CD8-positive, alpha-beta memory T cell (primary cell): ENCODE results near the gene CHRM4. TPM values are rescaled to one million over a fixed set of nuclear protein-coding genes. Genes with fewer than 3 reads are reported as not detected.
"Not testable (repeated sequence)": the region's sequence is repeated elsewhere in the genome, so short reads cannot be mapped to it uniquely, and the experiment has no call there.

ENCODE experiments used
- CTCF ChIA-PET: fragments of 350-600 bp; sonication (Branson Sonifier 250); formaldehyde crosslinking; loops from one replicate; lab custom pipeline; 2021; ENCODE audit warnings: antibody characterized with exemption; lab: Charles Lee
- POLR2A ChIA-PET: fragments of 350-600 bp; sonication (Branson Sonifier 250); formaldehyde crosslinking; loops from one replicate; lab custom pipeline; 2021; ENCODE audit warnings: antibody characterized with exemption; lab: Charles Lee
- DNase-seq, 5 donors: peaks; one replicate each; pipeline versions ENCODE4 v3.0.0 to v3.0.0-alpha.2; 2020 to 2022; ENCODE audit warnings: mixed read lengths in 1 of 5
- H3K27ac ChIP-seq: one replicate; pipeline ENCODE4 v1.7.0; 2013; ENCODE audit warnings: low read depth, mild to moderate bottlenecking, low read length, moderate library complexity
- H3K27me3 ChIP-seq: 2 replicates; pipeline ENCODE4 v1.7.0; 2013; ENCODE audit warnings: low read length, mild to moderate bottlenecking; ENCODE audit not compliant: insufficient read depth, poor library complexity, severe bottlenecking
- H3K36me3 ChIP-seq: 2 replicates; pipeline ENCODE4 v1.7.0; 2013; ENCODE audit warnings: mild to moderate bottlenecking, low read length, moderate library complexity; ENCODE audit not compliant: insufficient read depth
- H3K4me1 ChIP-seq: 2 replicates; pipeline ENCODE4 v1.7.0; 2013; ENCODE audit warnings: mild to moderate bottlenecking, low read length, moderate library complexity; ENCODE audit not compliant: insufficient read depth
- H3K4me3 ChIP-seq: 2 replicates; pipeline ENCODE4 v1.7.0; 2013; ENCODE audit warnings: mild to moderate bottlenecking, low read length
- H3K9me3 ChIP-seq: 2 replicates; pipeline ENCODE4 v1.7.0; 2013; ENCODE audit warnings: mild to moderate bottlenecking, low read length
- H3K27ac Mint-ChIP-seq, 8 donors: one replicate each; pipeline ENCODE4 v1.8.0; 2020 to 2021; ENCODE audit warnings: mixed read lengths in 8 of 8, mild to moderate bottlenecking in 6 of 8, inconsistent platforms in 3 of 8, moderate library complexity in 3 of 8
- H3K27me3 Mint-ChIP-seq, 2 donors: one replicate each; pipeline ENCODE4 v1.8.0; 2020 to 2021; ENCODE audit warnings: mixed read lengths in 2 of 2, mild to moderate bottlenecking in 1 of 2, moderate library complexity in 1 of 2
- H3K36me3 Mint-ChIP-seq, 3 donors: one replicate each; pipeline ENCODE4 v1.8.0; 2020 to 2021; ENCODE audit warnings: mixed read lengths in 3 of 3, inconsistent platforms in 1 of 3, mild to moderate bottlenecking in 1 of 3
- H3K4me1 Mint-ChIP-seq, 3 donors: one replicate each; pipeline ENCODE4 v1.8.0; 2020 to 2021; ENCODE audit warnings: mixed read lengths in 3 of 3, inconsistent platforms in 1 of 3, mild to moderate bottlenecking in 1 of 3
- H3K4me3 Mint-ChIP-seq, 7 donors: one replicate each; pipeline ENCODE4 v1.8.0; 2020 to 2021; ENCODE audit warnings: mixed read lengths in 7 of 7, mild to moderate bottlenecking in 6 of 7, moderate library complexity in 4 of 7, inconsistent platforms in 2 of 7
- H3K9me3 Mint-ChIP-seq, 5 donors: one replicate each; pipeline ENCODE4 v1.8.0; 2020 to 2022; ENCODE audit warnings: mixed read lengths in 5 of 5, mild to moderate bottlenecking in 3 of 5, moderate library complexity in 2 of 5, inconsistent platforms in 1 of 5
- polyA plus RNA-seq: library from polyadenylated mRNA; unstranded; fragments of 300-500 nt; fragmentation: Illumina TruSeq; gene quantifications from one replicate; pipeline ENCODE4 v1.2.3, GENCODE V29; 2021
- total RNA-seq, 2 experiments: library from RNA; stranded (reverse); gene quantifications; one replicate each; pipeline ENCODE4 v1.2.3, GENCODE V29; 2021

Gene CHRM4
- total and polyA plus RNA-seq, 3 experiments from 2014 or later, result 0.63 TPM; not detected in 2

- H3K27ac ChIP-seq, H3K9me3 Mint-ChIP-seq, DNase-seq, H3K4me3 ChIP-seq, H3K9me3 ChIP-seq: not testable (repeated sequence)
- peaks cover 0 to 38% (median 5%) of the 10 kb centered on the region in 3 donors for H3K36me3 Mint-ChIP-seq
- H3K27me3 ChIP-seq, result peaks cover 16% of the 10 kb centered on the region
- CTCF ChIA-PET, result interaction anchor here (1.7 kb wide), 1 partner anchor 10 kb away, joined by 6 read pairs; no protein-coding TSS in a partner anchor
- H3K4me1 Mint-ChIP-seq, result peaks cover 5 to 24% (median 6%) of the 10 kb centered on the region in 3 donors
- H3K4me3 Mint-ChIP-seq, result peak overlapping the region; percentile 20 to 90 (median 67)
- H3K36me3 ChIP-seq, result peaks cover 17% of the 10 kb centered on the region
- H3K27me3 Mint-ChIP-seq, result peaks cover 11 to 18% of the 10 kb centered on the region in 2 donors
- peaks cover 12% of the 10 kb centered on the region for H3K4me1 ChIP-seq
- POLR2A ChIA-PET, result interaction anchor here (1.0 kb wide), 3 partner anchors 11 to 27 kb away, joined by 3 to 5 read pairs (median 4); no protein-coding TSS in a partner anchor
- H3K27ac Mint-ChIP-seq, result peak overlapping the region in 7 of 8 donors; percentile 43 to 95 (median 68)
Measured at GRCh38 chr11:46379482-46380293, 11.9 kb downstream of the CHRM4 start.

DNA sequence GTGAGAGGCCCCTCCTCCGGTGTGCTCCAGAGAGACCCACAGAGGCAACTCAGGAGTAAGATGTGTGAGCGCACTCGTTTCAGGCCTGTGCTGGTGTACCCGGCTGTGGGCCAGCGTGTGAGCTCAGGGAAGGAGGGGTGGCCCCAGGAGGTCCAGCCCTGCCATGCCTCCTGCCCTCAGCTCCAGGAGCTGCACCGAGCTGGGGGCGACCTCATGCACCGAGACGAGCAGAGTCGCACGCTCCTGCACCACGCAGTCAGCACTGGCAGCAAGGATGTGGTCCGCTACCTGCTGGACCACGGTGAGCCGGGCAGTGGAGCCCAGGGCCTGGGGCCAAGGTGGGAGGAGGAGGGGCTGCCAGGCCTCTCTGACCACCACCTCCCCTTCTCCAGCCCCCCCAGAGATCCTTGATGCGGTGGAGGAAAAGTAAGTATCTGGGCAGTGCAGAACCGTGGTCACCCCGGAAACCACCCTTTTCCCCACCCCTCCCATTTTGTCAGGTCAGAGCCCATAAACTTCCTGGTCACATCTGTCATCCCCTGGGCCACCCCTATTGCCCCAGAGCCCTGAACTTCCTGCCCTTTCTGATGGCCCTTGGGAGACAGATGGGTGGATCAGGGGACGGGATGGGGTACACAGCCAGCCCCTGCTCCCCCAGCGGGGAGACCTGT, 12.6 kb downstream of the CHRM4 start:
- POLR2A ChIA-PET, result interaction anchor here (1.0 kb wide), 1 partner anchor 10 kb away, joined by 4 read pairs; no protein-coding TSS in a partner anchor
- no peak for DNase-seq
- Histone ChIP-seq H3K4me1 (peaks cover 12% of the 10 kb centered on the region), H3K4me3 (no peak overlapping the region), H3K9me3 (no peaks in the 10 kb centered on the region), H3K27ac (no peak overlapping the region), H3K27me3 (peaks cover 12% of the 10 kb centered on the region), H3K36me3 (peaks cover 24% of the 10 kb centered on the region)
- Mint-ChIP-seq H3K4me3 (peak overlapping the region in 6 of 7 donors; percentile 20 to 76 (median 54)), H3K9me3 (no peaks in the 10 kb centered on the region), H3K36me3 (peaks cover 0 to 46% (median 5%) of the 10 kb centered on the region in 3 donors), H3K4me1 (peaks cover 5 to 24% (median 6%) of the 10 kb centered on the region in 3 donors), H3K27ac (peak overlapping the region in 7 of 8 donors; percentile 43 to 95 (median 68)), H3K27me3 (peaks cover 9 to 15% of the 10 kb centered on the region in 2 donors)
- CTCF ChIA-PET, result interaction anchor here (1.4 to 2.6 kb wide), 5 partner anchors 11 to 32 kb away, joined by 3 to 12 read pairs (median 5); partner anchors contain the start of gene DGKZ

- Mint-ChIP-seq H3K36me3 (peaks cover 0 to 50% (median 5%) of the 10 kb centered on the region in 3 donors), H3K27me3 (peaks cover 3 to 9% of the 10 kb centered on the region in 2 donors), H3K9me3 (no peaks in the 10 kb centered on the region), H3K4me1 (peaks cover 4 to 21% (median 5%) of the 10 kb centered on the region in 3 donors), H3K4me3 (peak overlapping the region in 2 of 7 donors; percentile 44 to 67), H3K27ac (peak overlapping the region in 3 of 8 donors; percentile 43 to 93 (median 50))
- H3K27ac ChIP-seq, result no peak overlapping the region
- no peaks in the 10 kb centered on the region for H3K9me3 ChIP-seq
- peaks cover 12% of the 10 kb centered on the region for H3K4me1 ChIP-seq
- no peak overlapping the region for H3K4me3 ChIP-seq
- ChIA-PET CTCF (interaction anchor here (0.9 to 2.6 kb wide), 6 partner anchors 10 to 31 kb away, joined by 3 to 12 read pairs (median 4); partner anchors contain the start of gene DGKZ), POLR2A (no interaction called here)
- H3K27me3 ChIP-seq, result peaks cover 11% of the 10 kb centered on the region
- peaks cover 28% of the 10 kb centered on the region for H3K36me3 ChIP-seq
- DNase-seq, result no peak
Measured at GRCh38 chr11:46378296-46378695, 13.3 kb downstream of the CHRM4 start.

GRCh38 chr11:46377831-46378230, 13.7 kb downstream of the CHRM4 start:
- ChIA-PET POLR2A (no interaction called here), CTCF (interaction anchor here (0.9 to 2.6 kb wide), 6 partner anchors 9 to 31 kb away, joined by 3 to 12 read pairs (median 4); partner anchors contain the start of gene DGKZ)
- H3K4me1 Mint-ChIP-seq, result peaks cover 4 to 21% (median 5%) of the 10 kb centered on the region in 3 donors
- H3K27ac ChIP-seq, result no peak overlapping the region
- H3K27me3 Mint-ChIP-seq, result peaks cover 1 to 5% of the 10 kb centered on the region in 2 donors
- peaks cover 10% of the 10 kb centered on the region for H3K4me1 ChIP-seq
- peaks cover 8% of the 10 kb centered on the region for H3K27me3 ChIP-seq
- peaks cover 0 to 53% (median 5%) of the 10 kb centered on the region in 3 donors for H3K36me3 Mint-ChIP-seq
- H3K27ac Mint-ChIP-seq, result peak overlapping the region in 1 of 8 donors; percentile 50
- H3K9me3 ChIP-seq, result no peaks in the 10 kb centered on the region
- H3K36me3 ChIP-seq, result peaks cover 28% of the 10 kb centered on the region
- H3K9me3 Mint-ChIP-seq, result no peaks in the 10 kb centered on the region
- DNase-seq, result no peak
- no peak overlapping the region for H3K4me3 ChIP-seq
- H3K4me3 Mint-ChIP-seq, result no peak overlapping the region

GRCh38 chr11:46377290-46377689, 14.3 kb downstream of the CHRM4 start:
- Mint-ChIP-seq H3K4me1 (peaks cover 4 to 16% (median 5%) of the 10 kb centered on the region in 3 donors), H3K27ac (peak overlapping the region in 1 of 8 donors; percentile 64), H3K9me3 (no peaks in the 10 kb centered on the region), H3K27me3 (peaks cover 1 to 4% of the 10 kb centered on the region in 2 donors), H3K36me3 (peaks cover 0 to 58% (median 5%) of the 10 kb centered on the region in 3 donors), H3K4me3 (no peak overlapping the region)
- POLR2A ChIA-PET, result no interaction called here
- CTCF ChIA-PET, result interaction anchor here (0.9 to 2.6 kb wide), 5 partner anchors 9 to 25 kb away, joined by 3 to 12 read pairs (median 4); no protein-coding TSS in a partner anchor
- Histone ChIP-seq H3K4me1 (peaks cover 5% of the 10 kb centered on the region), H3K4me3 (no peak overlapping the region), H3K36me3 (peaks cover 31% of the 10 kb centered on the region), H3K27ac (no peak overlapping the region), H3K9me3 (no peaks in the 10 kb centered on the region), H3K27me3 (peaks cover 3% of the 10 kb centered on the region)
- DNase-seq, result no peak

DNA sequence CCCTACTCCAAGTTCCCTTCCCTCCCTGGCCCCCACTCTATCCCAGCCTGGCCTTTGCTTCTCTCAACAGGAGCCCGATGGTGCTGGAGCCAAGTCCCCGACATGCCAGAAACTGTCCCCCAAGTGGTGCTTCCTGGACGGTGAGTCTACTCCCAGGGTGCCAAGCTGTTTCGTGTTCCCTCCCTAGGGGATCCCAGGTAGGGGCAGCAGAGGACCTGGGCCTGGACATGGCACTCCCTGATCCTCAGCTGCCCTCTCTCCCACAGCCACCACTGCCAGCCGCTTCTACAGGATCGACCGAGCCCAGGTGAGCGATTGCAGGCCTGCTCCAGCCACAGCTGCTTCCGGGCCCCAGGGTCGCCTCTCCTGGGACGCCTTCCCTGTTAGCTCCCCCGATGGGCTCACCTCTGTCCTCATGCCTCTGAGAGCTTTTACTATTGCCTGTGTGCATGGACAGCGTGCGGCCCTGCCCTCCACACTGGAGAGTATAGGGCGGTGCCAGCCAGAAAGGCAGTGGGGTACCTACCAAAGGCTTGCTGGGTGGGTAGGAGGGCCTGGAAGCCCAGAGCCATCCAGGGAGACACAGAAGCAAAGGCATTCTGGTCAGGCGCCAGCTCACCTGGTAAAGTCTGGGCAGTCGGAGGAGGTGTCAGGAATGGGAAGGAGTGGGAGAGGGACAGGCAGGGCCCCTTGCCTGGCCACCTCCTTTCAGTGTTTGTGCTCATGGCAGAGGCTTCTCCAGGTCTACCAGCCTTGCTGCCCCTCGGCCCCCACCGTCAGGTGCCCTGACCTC, 15.1 kb downstream of the CHRM4 start:
- peaks cover 39% of the 10 kb centered on the region for H3K36me3 ChIP-seq
- no peak for DNase-seq
- Mint-ChIP-seq H3K4me1 (peaks cover 4 to 12% (median 5%) of the 10 kb centered on the region in 3 donors), H3K9me3 (no peaks in the 10 kb centered on the region), H3K27me3 (no peaks in the 10 kb centered on the region), H3K27ac (peak overlapping the region in 2 of 8 donors; percentile 50 to 57), H3K36me3 (peaks cover 0 to 66% (median 5%) of the 10 kb centered on the region in 3 donors), H3K4me3 (no peak overlapping the region)
- ChIA-PET POLR2A (no interaction called here), CTCF (interaction anchor here (0.7 to 2.6 kb wide), 4 partner anchors 11 to 24 kb away, joined by 3 to 12 read pairs (median 7); no protein-coding TSS in a partner anchor)
- no peaks in the 10 kb centered on the region for H3K4me1 ChIP-seq
- no peaks in the 10 kb centered on the region for H3K9me3 ChIP-seq
- no peak overlapping the region for H3K27ac ChIP-seq
- H3K27me3 ChIP-seq, result no peaks in the 10 kb centered on the region
- no peak overlapping the region for H3K4me3 ChIP-seq
